HG03378 (cell line): ENCODE results near the gene ZNF471.

Experiments
- ATAC-seq: cut with Tn5 transposase; IDR thresholded peaks from one replicate; pipeline ENCODE4 v1.9.1; 2021; ENCODE audit warnings: mild to moderate bottlenecking, moderate library complexity; ENCODE audit not compliant: unreplicated experiment

ZNF471 gene

DNA sequence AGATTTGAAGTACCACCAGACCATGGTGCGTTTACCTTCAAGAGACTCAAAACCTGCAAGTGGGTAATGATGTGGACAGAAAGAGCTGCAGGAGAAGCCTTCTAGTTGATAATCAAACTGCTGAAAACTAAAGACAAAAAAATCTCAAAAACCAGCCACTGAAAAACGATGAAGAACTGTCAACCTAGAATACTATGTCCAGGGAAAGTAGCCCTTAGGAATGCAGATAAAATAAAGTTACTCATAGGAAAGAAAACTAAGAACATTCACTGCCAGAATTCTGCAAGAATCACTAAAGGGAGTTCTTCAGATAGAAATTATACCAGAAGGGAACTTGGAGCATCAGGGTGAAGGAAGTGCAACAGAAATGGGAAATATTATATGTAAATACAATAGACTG lies 64.9 kb downstream of the ZNF471 start:
- ATAC-seq: no peak

DNA sequence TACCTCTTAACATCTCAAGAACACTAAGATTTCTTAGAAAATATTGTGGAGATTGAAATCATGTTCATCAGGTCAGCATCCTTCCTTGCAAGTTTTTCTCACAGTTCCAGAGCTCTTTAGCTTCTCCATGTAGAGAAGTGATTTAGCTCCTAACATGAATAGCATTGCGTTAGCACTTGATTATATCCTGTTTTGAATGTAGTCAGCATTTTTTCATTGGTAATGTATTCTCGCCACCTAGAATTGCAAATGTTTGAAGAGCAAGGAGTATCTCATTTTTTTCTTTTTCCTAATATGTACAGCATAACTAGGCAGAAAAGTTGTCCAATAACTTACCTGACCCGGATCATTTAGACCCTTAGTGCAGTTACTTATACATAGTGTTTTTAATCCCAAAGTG lies 66.3 kb downstream of the ZNF471 start:
- ATAC-seq: no peak

DNA sequence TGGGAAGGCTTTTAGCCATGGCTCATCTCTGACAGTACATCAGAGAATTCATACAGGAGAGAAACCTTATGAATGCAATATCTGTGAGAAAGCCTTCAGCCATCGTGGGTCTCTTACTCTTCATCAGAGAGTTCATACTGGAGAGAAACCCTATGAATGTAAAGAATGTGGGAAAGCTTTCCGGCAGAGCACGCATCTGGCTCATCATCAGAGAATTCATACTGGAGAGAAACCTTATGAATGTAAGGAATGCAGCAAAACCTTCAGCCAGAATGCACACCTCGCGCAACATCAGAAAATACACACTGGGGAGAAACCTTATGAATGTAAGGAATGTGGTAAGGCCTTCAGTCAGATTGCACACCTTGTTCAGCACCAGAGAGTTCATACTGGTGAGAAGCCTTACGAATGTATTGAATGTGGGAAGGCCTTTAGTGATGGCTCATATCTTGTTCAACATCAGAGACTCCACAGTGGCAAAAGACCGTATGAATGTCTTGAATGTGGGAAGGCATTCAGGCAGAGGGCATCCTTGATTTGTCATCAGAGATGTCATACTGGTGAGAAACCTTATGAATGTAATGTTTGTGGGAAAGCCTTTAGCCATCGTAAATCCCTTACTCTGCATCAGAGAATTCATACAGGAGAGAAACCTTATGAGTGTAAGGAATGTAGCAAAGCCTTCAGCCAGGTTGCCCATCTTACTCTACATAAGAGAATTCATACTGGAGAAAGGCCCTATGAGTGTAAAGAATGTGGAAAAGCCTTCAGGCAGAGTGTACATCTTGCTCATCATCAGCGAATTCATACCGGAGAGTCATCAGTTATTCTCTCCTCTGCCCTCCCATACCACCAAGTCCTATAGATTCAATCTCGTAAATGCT lies 70.3 kb downstream of the ZNF471 start:
- no peak for ATAC-seq
